ENCODE results near the gene NID2.

NID2 gene

GRCh38 chr14:52015411-52016030, 53.3 kb downstream of the NID2 start:
- H3K4me3 ChIP-seq (ENCODE audit: low read length in 2 of 2): no peak overlapping the region
- no peak overlapping the region for H3K27ac ChIP-seq (ENCODE audit: low read depth in 2 of 2, low read length in 2 of 2)
- no peaks in the 10 kb centered on the region for H3K9me3 ChIP-seq (ENCODE audit: control insufficient read depth in 2 of 2, low read length in 2 of 2)
- no peak overlapping the region for H3K9ac ChIP-seq (ENCODE audit: low read depth in 1 of 2, low read length in 2 of 2)
- no peaks in the 10 kb centered on the region for H3K27me3 ChIP-seq (ENCODE audit: control insufficient read depth in 2 of 2, insufficient read depth in 2 of 2, low read length in 2 of 2)
- peaks cover 12% of the 10 kb centered on the region in 2 donors for H3K36me3 ChIP-seq (ENCODE audit: control insufficient read depth in 2 of 2, insufficient read depth in 2 of 2, low read length in 2 of 2)
- H3K4me1 ChIP-seq (ENCODE audit: control insufficient read depth in 2 of 2, insufficient read depth in 2 of 2, low read length in 2 of 2): peaks cover 17 to 18% of the 10 kb centered on the region in 2 donors

DNA sequence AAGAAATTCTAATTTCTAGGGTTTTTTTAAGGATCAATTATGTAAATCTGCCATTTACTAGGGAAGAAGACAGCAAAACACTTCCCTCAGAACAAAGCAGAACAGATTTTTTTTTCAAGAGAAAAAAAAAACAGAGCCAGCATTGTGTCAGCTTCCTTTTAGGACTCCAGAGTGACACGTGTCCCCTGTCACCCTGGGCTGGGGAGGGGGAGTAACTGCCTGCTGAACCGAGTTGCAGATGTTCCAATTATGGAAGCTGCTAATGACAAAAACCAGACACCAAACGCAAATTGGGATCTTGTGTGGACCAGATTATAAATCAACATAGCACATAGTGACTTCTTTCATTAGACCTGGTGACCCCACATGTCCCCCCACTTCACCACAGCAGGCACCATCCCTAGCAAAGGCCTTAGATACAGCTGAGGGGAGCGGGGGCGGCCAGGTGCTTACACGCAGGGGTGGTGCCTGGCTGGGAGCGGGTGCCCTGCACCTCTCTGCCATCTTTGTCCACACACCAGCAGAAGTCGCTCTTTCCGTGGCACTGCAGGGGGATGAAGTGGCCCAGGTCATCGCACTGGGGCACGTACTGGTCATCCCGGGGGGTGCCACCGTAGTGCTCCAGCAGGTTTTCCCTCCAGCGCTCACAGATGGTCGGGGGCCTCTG, 54.1 kb downstream of the NID2 start:
- Histone ChIP-seq H3K27me3 (ENCODE audit: control insufficient read depth in 2 of 2, insufficient read depth in 2 of 2, low read length in 2 of 2) (no peaks in the 10 kb centered on the region), H3K36me3 (ENCODE audit: control insufficient read depth in 2 of 2, insufficient read depth in 2 of 2, low read length in 2 of 2) (peaks cover 16 to 19% of the 10 kb centered on the region in 2 donors), H3K4me1 (ENCODE audit: control insufficient read depth in 2 of 2, insufficient read depth in 2 of 2, low read length in 2 of 2) (peaks cover 13 to 14% of the 10 kb centered on the region in 2 donors), H3K27ac (ENCODE audit: low read depth in 2 of 2, low read length in 2 of 2) (no peak overlapping the region), H3K9me3 (ENCODE audit: control insufficient read depth in 2 of 2, low read length in 2 of 2) (no peaks in the 10 kb centered on the region), H3K4me3 (ENCODE audit: low read length in 2 of 2) (no peak overlapping the region), H3K9ac (ENCODE audit: low read depth in 1 of 2, low read length in 2 of 2) (no peak overlapping the region)

DNA sequence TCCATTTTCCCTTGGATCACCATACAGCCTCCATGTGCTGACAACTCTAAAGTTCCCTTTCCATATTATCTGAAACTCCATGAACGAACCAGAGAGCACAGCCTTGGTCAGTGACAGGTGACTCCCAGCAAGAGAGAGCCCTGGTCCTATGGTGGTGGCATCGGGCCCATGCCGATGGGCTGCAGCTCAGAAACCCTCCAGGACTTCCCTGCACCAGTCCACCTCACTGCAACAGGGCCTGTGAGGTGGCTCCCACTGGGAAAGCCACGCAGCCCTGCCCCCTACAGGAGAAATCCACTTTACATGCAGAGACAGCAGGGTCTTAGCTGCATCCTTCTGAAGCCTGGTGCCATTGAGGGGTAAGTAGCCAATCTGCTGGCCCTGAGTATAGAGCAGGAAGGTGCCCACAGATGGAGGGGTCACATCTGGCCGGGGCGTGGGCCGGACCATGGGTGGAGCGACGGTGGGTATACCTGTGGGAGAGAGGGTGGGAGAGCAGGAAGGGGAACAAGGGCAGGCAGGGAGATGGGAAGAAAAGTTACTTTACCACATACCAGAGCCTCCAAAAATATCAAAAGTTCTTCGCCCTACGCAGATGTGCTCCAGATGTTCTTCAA, 54.8 kb downstream of the NID2 start:
- H3K4me1 ChIP-seq (ENCODE audit: control insufficient read depth in 2 of 2, insufficient read depth in 2 of 2, low read length in 2 of 2): peaks cover 7% of the 10 kb centered on the region in 2 donors
- H3K27ac ChIP-seq (ENCODE audit: low read depth in 2 of 2, low read length in 2 of 2): no peak overlapping the region
- no peaks in the 10 kb centered on the region for H3K27me3 ChIP-seq (ENCODE audit: control insufficient read depth in 2 of 2, insufficient read depth in 2 of 2, low read length in 2 of 2)
- no peak overlapping the region for H3K4me3 ChIP-seq (ENCODE audit: low read length in 2 of 2)
- no peak overlapping the region for H3K9ac ChIP-seq (ENCODE audit: low read depth in 1 of 2, low read length in 2 of 2)
- H3K9me3 ChIP-seq (ENCODE audit: control insufficient read depth in 2 of 2, low read length in 2 of 2): no peaks in the 10 kb centered on the region
- peaks cover 17 to 25% of the 10 kb centered on the region in 2 donors for H3K36me3 ChIP-seq (ENCODE audit: control insufficient read depth in 2 of 2, insufficient read depth in 2 of 2, low read length in 2 of 2)

GRCh38 chr14:52012635-52013034, 56.2 kb downstream of the NID2 start:
- no peaks in the 10 kb centered on the region for H3K9me3 ChIP-seq (ENCODE audit: control insufficient read depth in 2 of 2, low read length in 2 of 2)
- no peaks in the 10 kb centered on the region for H3K4me1 ChIP-seq (ENCODE audit: control insufficient read depth in 2 of 2, insufficient read depth in 2 of 2, low read length in 2 of 2)
- no peak overlapping the region for H3K27ac ChIP-seq (ENCODE audit: low read depth in 2 of 2, low read length in 2 of 2)
- no peak overlapping the region for H3K9ac ChIP-seq (ENCODE audit: low read depth in 1 of 2, low read length in 2 of 2)
- no peak overlapping the region for H3K4me3 ChIP-seq (ENCODE audit: low read length in 2 of 2)
- peaks cover 31 to 38% of the 10 kb centered on the region in 2 donors for H3K36me3 ChIP-seq (ENCODE audit: control insufficient read depth in 2 of 2, insufficient read depth in 2 of 2, low read length in 2 of 2)
- no peaks in the 10 kb centered on the region for H3K27me3 ChIP-seq (ENCODE audit: control insufficient read depth in 2 of 2, insufficient read depth in 2 of 2, low read length in 2 of 2)

DNA sequence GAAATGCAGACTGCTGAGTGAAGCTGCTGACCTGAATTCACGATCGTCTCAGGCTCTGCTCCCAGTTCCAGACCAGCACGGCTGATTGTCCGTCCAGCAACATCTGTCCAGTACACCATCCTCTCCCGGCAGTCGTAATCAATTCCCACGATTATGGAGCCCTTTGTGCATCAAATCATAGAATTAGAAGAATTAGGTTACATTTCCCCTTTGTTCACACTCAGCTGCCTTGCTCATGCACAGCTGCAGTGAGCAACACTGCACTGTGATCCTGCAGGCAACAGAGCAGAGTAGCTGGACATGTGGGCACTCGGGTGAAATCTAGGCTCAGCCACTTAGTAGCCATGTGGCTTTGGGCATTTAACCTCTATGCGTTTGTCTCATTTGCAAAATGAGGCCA, 57.3 kb downstream of the NID2 start:
- Histone ChIP-seq H3K36me3 (ENCODE audit: control insufficient read depth in 2 of 2, insufficient read depth in 2 of 2, low read length in 2 of 2) (peaks cover 38 to 43% of the 10 kb centered on the region in 2 donors), H3K4me3 (ENCODE audit: low read length in 2 of 2) (no peak overlapping the region), H3K27ac (ENCODE audit: low read depth in 2 of 2, low read length in 2 of 2) (no peak overlapping the region), H3K9me3 (ENCODE audit: control insufficient read depth in 2 of 2, low read length in 2 of 2) (no peaks in the 10 kb centered on the region), H3K4me1 (ENCODE audit: control insufficient read depth in 2 of 2, insufficient read depth in 2 of 2, low read length in 2 of 2) (no peaks in the 10 kb centered on the region), H3K27me3 (ENCODE audit: control insufficient read depth in 2 of 2, insufficient read depth in 2 of 2, low read length in 2 of 2) (no peaks in the 10 kb centered on the region), H3K9ac (ENCODE audit: low read depth in 1 of 2, low read length in 2 of 2) (no peak overlapping the region)

DNA sequence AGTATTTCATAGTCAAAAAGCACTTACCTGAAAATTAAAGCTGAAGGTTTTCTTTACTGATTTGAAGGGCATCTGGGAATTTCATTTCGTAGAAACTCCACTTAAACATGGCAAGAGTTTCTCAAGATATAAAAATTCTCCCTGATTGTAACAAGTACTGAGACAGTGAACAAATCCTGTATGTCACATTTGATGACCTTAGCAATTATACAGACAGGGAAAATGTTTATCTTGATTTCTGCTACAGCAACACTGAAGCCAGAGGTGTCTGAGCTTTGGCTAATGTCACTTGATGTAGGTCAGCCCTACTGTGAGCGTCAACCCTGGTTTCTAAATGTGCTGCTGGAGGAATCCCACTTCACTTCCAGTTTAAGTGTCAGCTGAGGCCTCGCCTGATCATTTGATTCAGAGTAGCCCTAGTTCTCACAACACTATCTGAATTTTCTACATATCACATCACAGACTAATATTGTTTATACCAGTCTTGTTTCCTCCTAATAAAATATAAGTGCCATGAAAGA, 58.6 kb downstream of the NID2 start:
- H3K9ac ChIP-seq (ENCODE audit: low read depth in 1 of 2, low read length in 2 of 2): no peak overlapping the region
- no peak overlapping the region for H3K4me3 ChIP-seq (ENCODE audit: low read length in 2 of 2)
- H3K27ac ChIP-seq (ENCODE audit: low read depth in 2 of 2, low read length in 2 of 2): no peak overlapping the region
- no peaks in the 10 kb centered on the region for H3K27me3 ChIP-seq (ENCODE audit: control insufficient read depth in 2 of 2, insufficient read depth in 2 of 2, low read length in 2 of 2)
- H3K36me3 ChIP-seq (ENCODE audit: control insufficient read depth in 2 of 2, insufficient read depth in 2 of 2, low read length in 2 of 2): peaks cover 51 to 56% of the 10 kb centered on the region in 2 donors
- H3K4me1 ChIP-seq (ENCODE audit: control insufficient read depth in 2 of 2, insufficient read depth in 2 of 2, low read length in 2 of 2): no peaks in the 10 kb centered on the region
- H3K9me3 ChIP-seq (ENCODE audit: control insufficient read depth in 2 of 2, low read length in 2 of 2): no peaks in the 10 kb centered on the region

- Histone ChIP-seq H3K36me3 (ENCODE audit: control insufficient read depth in 2 of 2, insufficient read depth in 2 of 2, low read length in 2 of 2) (peaks cover 63 to 69% of the 10 kb centered on the region in 2 donors), H3K4me1 (ENCODE audit: control insufficient read depth in 2 of 2, insufficient read depth in 2 of 2, low read length in 2 of 2) (no peaks in the 10 kb centered on the region), H3K27ac (ENCODE audit: low read depth in 2 of 2, low read length in 2 of 2) (no peak overlapping the region), H3K9me3 (ENCODE audit: control insufficient read depth in 2 of 2, low read length in 2 of 2) (no peaks in the 10 kb centered on the region), H3K27me3 (ENCODE audit: control insufficient read depth in 2 of 2, insufficient read depth in 2 of 2, low read length in 2 of 2) (no peaks in the 10 kb centered on the region), H3K4me3 (ENCODE audit: low read length in 2 of 2) (no peak overlapping the region), H3K9ac (ENCODE audit: low read depth in 1 of 2, low read length in 2 of 2) (no peak overlapping the region)
These were observed 60.7 kb downstream of the NID2 start for GRCh38 chr14:52008136-52008535.

DNA sequence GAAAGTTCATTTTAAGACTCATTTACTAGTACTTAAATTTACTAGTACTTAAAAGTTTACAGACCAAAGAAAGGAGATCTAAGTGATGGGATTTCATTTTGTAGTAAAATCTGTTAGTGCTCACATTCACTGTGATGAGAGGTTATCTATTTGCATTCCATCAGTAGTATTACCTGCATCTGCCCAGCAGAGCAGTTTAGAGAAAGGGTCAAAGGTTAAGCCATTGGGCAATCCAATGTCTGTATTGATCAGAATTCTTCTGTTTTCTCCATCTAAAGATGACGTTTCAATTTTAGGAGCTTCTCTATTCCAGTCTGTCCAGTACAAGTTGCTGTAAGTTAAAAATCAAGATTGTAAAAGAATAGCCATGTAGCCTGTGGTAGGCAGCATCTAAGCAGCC, 61.2 kb downstream of the NID2 start:
- Histone ChIP-seq H3K27ac (ENCODE audit: low read depth in 2 of 2, low read length in 2 of 2) (no peak overlapping the region), H3K9ac (ENCODE audit: low read depth in 1 of 2, low read length in 2 of 2) (no peak overlapping the region), H3K9me3 (ENCODE audit: control insufficient read depth in 2 of 2, low read length in 2 of 2) (no peaks in the 10 kb centered on the region), H3K4me3 (ENCODE audit: low read length in 2 of 2) (no peak overlapping the region), H3K4me1 (ENCODE audit: control insufficient read depth in 2 of 2, insufficient read depth in 2 of 2, low read length in 2 of 2) (no peaks in the 10 kb centered on the region), H3K27me3 (ENCODE audit: control insufficient read depth in 2 of 2, insufficient read depth in 2 of 2, low read length in 2 of 2) (no peaks in the 10 kb centered on the region), H3K36me3 (ENCODE audit: control insufficient read depth in 2 of 2, insufficient read depth in 2 of 2, low read length in 2 of 2) (peaks cover 67 to 70% of the 10 kb centered on the region in 2 donors)

DNA sequence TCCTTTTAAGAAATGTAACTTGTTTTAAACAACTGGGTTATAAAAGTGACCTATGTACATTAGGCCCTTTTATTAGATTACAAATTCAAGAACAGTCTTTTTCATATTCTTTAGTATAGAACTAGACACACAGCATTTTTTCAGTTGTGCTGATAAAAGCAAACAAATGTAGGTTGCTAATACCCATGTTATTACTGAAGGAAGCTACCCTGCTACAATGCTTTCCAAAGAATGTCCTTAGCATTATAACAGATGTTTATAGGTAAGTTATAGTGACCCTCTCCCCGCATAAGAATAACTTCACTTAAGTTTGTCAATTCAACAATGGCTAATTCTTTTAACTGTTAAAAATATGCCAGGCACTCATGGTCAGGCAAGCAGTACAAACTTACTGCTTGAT, 61.6 kb downstream of the NID2 start:
- H3K4me3 ChIP-seq (ENCODE audit: low read length in 2 of 2): no peak overlapping the region
- peaks cover 71 to 74% of the 10 kb centered on the region in 2 donors for H3K36me3 ChIP-seq (ENCODE audit: control insufficient read depth in 2 of 2, insufficient read depth in 2 of 2, low read length in 2 of 2)
- no peaks in the 10 kb centered on the region for H3K27me3 ChIP-seq (ENCODE audit: control insufficient read depth in 2 of 2, insufficient read depth in 2 of 2, low read length in 2 of 2)
- H3K9me3 ChIP-seq (ENCODE audit: control insufficient read depth in 2 of 2, low read length in 2 of 2): no peaks in the 10 kb centered on the region
- H3K27ac ChIP-seq (ENCODE audit: low read depth in 2 of 2, low read length in 2 of 2): no peak overlapping the region
- H3K9ac ChIP-seq (ENCODE audit: low read depth in 1 of 2, low read length in 2 of 2): no peak overlapping the region
- no peaks in the 10 kb centered on the region for H3K4me1 ChIP-seq (ENCODE audit: control insufficient read depth in 2 of 2, insufficient read depth in 2 of 2, low read length in 2 of 2)

DNA sequence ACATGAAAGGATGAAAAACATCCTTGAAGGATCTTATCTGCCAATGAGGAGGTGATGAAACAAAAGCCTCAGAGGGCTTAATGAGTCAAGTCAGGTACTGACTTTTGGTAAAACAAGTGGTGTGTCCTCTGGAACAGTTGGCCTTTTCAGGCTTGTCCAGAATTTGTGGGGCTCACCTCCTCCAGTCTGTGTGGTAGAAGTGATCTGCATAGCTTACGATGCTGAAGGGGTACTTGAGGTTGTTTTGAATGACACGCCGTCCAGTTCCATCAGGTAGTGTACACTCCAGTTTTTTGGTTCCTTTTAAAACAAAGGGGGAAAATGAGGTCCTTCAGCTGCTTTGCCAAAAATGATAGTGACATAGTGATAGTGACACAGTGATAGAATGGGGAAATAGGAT, 62.5 kb downstream of the NID2 start:
- H3K27ac ChIP-seq (ENCODE audit: low read depth in 2 of 2, low read length in 2 of 2): no peak overlapping the region
- H3K27me3 ChIP-seq (ENCODE audit: control insufficient read depth in 2 of 2, insufficient read depth in 2 of 2, low read length in 2 of 2): no peaks in the 10 kb centered on the region
- H3K9ac ChIP-seq (ENCODE audit: low read depth in 1 of 2, low read length in 2 of 2): no peak overlapping the region
- no peak overlapping the region for H3K4me3 ChIP-seq (ENCODE audit: low read length in 2 of 2)
- H3K4me1 ChIP-seq (ENCODE audit: control insufficient read depth in 2 of 2, insufficient read depth in 2 of 2, low read length in 2 of 2): no peaks in the 10 kb centered on the region
- no peaks in the 10 kb centered on the region for H3K9me3 ChIP-seq (ENCODE audit: control insufficient read depth in 2 of 2, low read length in 2 of 2)
- peaks cover 72 to 79% of the 10 kb centered on the region in 2 donors for H3K36me3 ChIP-seq (ENCODE audit: control insufficient read depth in 2 of 2, insufficient read depth in 2 of 2, low read length in 2 of 2)
